Natural killer cell (primary cell): ENCODE measurements around the gene CKMT2. TPM values are rescaled to one million over a fixed set of nuclear protein-coding genes. Genes with fewer than 3 reads are reported as not detected.
"Not testable (repeated sequence)": the region's sequence is repeated elsewhere in the genome, so short reads cannot be mapped to it uniquely, and the experiment has no call there.

Source experiments
- ATAC-seq, 3 donors: fragments of 150-1000 bp in 2 of 3; fragments of 200-7000 bp in 1 of 3; cut with Tn5 transposase; 1 replicate in 1 of 3; 2 replicates in 2 of 3; pipeline ENCODE4 v1.10.0; 2021; ENCODE audit warnings: mild to moderate bottlenecking in 2 of 3, moderate library complexity in 2 of 3
- DNase-seq, 2 donors: peaks; one replicate each; pipeline versions ENCODE4 v3.0.0 to v3.0.0-alpha.2; 2013 to 2021; ENCODE audit warnings: mixed read lengths in 1 of 2
- H3K27ac ChIP-seq: one replicate; pipeline ENCODE4 v1.5.1; 2013; ENCODE audit warnings: mild to moderate bottlenecking, low read length
- H3K27me3 ChIP-seq: one replicate; pipeline ENCODE4 v1.6.1; 2013; ENCODE audit warnings: low read length; ENCODE audit not compliant: control insufficient read depth, insufficient read depth
- H3K36me3 ChIP-seq: one replicate; pipeline ENCODE4 v1.6.1; 2013; ENCODE audit warnings: low read length; ENCODE audit not compliant: control insufficient read depth, insufficient read depth
- H3K4me1 ChIP-seq: one replicate; pipeline ENCODE4 v1.6.1; 2013; ENCODE audit warnings: low read length; ENCODE audit not compliant: control insufficient read depth, insufficient read depth
- H3K4me3 ChIP-seq: one replicate; pipeline ENCODE4 v1.5.1; 2013; ENCODE audit warnings: low read length
- H3K9me3 ChIP-seq: one replicate; pipeline ENCODE4 v1.6.1; 2013; ENCODE audit warnings: low read length; ENCODE audit not compliant: control insufficient read depth, insufficient read depth
- H3K27ac Mint-ChIP-seq, 2 donors: one replicate each; pipeline ENCODE4 v1.8.0; 2022; ENCODE audit warnings: mild to moderate bottlenecking in 2 of 2, mixed read lengths in 2 of 2, moderate library complexity in 1 of 2
- H3K27me3 Mint-ChIP-seq, 2 donors: one replicate each; pipeline ENCODE4 v1.8.0; 2022; ENCODE audit warnings: low read depth in 2 of 2, mixed read lengths in 2 of 2
- H3K36me3 Mint-ChIP-seq: one replicate; pipeline ENCODE4 v1.8.0; 2022; ENCODE audit warnings: mixed read lengths
- H3K4me1 Mint-ChIP-seq, 2 donors: one replicate each; pipeline ENCODE4 v1.8.0; 2022; ENCODE audit warnings: mixed read lengths in 2 of 2
- H3K4me3 Mint-ChIP-seq: one replicate; pipeline ENCODE4 v1.8.0; 2022; ENCODE audit warnings: mild to moderate bottlenecking, moderate library complexity, mixed read lengths
- H3K9me3 Mint-ChIP-seq, 2 donors: one replicate each; pipeline ENCODE4 v1.8.0; 2022; ENCODE audit warnings: mixed read lengths in 2 of 2
- WGBS: methylation state at CpG from one replicate; pipeline ENCODE4 v1.1.7; 2013; ENCODE audit warnings: missing lambda C conversion rate; ENCODE audit not compliant: insufficient coverage; 5-methylcytosine and 5-hydroxymethylcytosine counted together
- intact Hi-C: fragments of 100-400 bp; cut with micrococcal nuclease; formaldehyde crosslinking; loops from one replicate; pipeline ENCODE4 v1.14.2; 2022
- total RNA-seq, 4 donors: library from RNA; stranded (reverse); fragments of 120-200 nt in 1 of 4; gene quantifications; one replicate each; pipeline versions ENCODE4 v1.2.3 to v1.2.4, GENCODE V29; 2013 to 2022
- TF ChIP-seq, protein P1 (sequence below): fragments of 200-600 bp; IDR thresholded peaks from one replicate; pipeline ENCODE4 v1.8.0; 2022; ENCODE audit warnings: antibody characterized with exemption

CKMT2 gene
- total RNA-seq, 3 donors from 2014 or later (not counting 1 experiment from before 2014, with no cell fraction given): not detected

DNA sequence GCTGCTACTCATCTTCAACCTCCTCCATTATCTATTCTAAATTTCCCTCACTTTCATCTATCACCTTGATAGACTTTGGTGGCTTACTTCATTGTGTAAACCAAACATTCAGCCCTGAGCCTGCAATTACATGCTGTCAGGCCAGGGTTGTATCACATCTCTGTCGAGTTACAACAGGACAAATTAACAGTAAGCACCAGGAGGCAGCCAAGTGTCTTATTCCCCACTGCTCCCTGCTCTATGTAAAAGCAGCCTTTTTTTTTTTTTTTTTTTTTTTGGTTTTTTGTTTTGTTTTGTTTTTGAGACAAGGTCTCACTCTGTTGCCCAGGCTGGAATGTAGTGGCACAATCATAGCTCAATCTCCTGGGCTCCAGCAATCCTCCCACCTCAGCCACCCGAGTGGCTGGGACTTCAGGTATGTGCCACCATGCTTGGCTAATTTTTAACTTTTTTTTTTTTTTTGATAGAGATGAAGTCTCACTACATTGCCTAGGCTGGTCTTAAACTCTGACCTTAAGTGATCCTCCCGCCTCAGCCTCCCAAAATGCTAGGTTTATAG, 53.0 kb downstream of the CKMT2 start:
- Histone ChIP-seq H3K4me1 (no peaks in the 10 kb centered on the region), H3K9me3 (no peaks in the 10 kb centered on the region), H3K4me3 (no peak overlapping the region), H3K36me3 (no peaks in the 10 kb centered on the region), H3K27me3 (no peaks in the 10 kb centered on the region), H3K27ac (no peak overlapping the region)
- intact Hi-C loops: no loop called here
- no peaks in the 10 kb centered on the region for H3K9me3 Mint-ChIP-seq
- no peak overlapping the region for H3K27ac Mint-ChIP-seq
- ATAC-seq: no peak
- no peak overlapping the region for H3K4me3 Mint-ChIP-seq
- no peaks in the 10 kb centered on the region for H3K27me3 Mint-ChIP-seq
- no peaks in the 10 kb centered on the region for H3K36me3 Mint-ChIP-seq
- TF ChIP-seq, protein P1, sequence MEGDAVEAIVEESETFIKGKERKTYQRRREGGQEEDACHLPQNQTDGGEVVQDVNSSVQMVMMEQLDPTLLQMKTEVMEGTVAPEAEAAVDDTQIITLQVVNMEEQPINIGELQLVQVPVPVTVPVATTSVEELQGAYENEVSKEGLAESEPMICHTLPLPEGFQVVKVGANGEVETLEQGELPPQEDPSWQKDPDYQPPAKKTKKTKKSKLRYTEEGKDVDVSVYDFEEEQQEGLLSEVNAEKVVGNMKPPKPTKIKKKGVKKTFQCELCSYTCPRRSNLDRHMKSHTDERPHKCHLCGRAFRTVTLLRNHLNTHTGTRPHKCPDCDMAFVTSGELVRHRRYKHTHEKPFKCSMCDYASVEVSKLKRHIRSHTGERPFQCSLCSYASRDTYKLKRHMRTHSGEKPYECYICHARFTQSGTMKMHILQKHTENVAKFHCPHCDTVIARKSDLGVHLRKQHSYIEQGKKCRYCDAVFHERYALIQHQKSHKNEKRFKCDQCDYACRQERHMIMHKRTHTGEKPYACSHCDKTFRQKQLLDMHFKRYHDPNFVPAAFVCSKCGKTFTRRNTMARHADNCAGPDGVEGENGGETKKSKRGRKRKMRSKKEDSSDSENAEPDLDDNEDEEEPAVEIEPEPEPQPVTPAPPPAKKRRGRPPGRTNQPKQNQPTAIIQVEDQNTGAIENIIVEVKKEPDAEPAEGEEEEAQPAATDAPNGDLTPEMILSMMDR: no peak
- H3K4me1 Mint-ChIP-seq: peaks cover 14 to 17% of the 10 kb centered on the region in 2 donors
- 78% methylated on average over 3 of the region's 3 CpGs for WGBS
- DNase-seq: no peak

DNA sequence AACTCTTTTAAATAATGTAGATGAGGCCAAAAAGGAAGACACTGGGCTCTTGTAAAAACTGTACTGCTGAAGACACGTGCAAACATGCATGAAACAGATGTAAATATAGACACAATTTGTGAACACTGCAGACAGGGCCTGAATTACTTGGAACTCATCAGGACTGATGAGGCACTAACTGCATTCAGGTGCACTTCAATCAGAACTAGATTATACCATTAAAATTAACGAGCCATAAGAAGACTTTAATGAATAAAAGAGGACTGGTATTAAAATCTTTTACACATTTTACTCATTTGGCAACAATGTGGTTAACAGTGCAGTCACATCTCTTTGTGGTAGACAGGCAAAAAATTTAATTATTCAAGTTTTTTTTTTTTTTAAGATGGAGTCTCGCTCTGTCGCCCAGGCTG, 54.9 kb downstream of the CKMT2 start:
- H3K27ac ChIP-seq: no peak overlapping the region
- no peak overlapping the region for H3K4me3 Mint-ChIP-seq
- ATAC-seq (no peak), DNase-seq (no peak)
- H3K27ac Mint-ChIP-seq: no peak overlapping the region
- no peaks in the 10 kb centered on the region for H3K36me3 Mint-ChIP-seq
- no peaks in the 10 kb centered on the region for H3K4me1 ChIP-seq
- no peaks in the 10 kb centered on the region for H3K27me3 ChIP-seq
- TF ChIP-seq, protein P1: no peak
- H3K9me3 Mint-ChIP-seq: peaks cover 1 to 5% of the 10 kb centered on the region in 2 donors
- 65% methylated on average over 3 of the region's 4 CpGs for WGBS
- H3K36me3 ChIP-seq: no peaks in the 10 kb centered on the region
- H3K9me3 ChIP-seq: no peaks in the 10 kb centered on the region
- peaks cover 14 to 22% of the 10 kb centered on the region in 2 donors for H3K4me1 Mint-ChIP-seq
- no peaks in the 10 kb centered on the region for H3K27me3 Mint-ChIP-seq
- H3K4me3 ChIP-seq: no peak overlapping the region
- intact Hi-C loops: no loop called here

DNA sequence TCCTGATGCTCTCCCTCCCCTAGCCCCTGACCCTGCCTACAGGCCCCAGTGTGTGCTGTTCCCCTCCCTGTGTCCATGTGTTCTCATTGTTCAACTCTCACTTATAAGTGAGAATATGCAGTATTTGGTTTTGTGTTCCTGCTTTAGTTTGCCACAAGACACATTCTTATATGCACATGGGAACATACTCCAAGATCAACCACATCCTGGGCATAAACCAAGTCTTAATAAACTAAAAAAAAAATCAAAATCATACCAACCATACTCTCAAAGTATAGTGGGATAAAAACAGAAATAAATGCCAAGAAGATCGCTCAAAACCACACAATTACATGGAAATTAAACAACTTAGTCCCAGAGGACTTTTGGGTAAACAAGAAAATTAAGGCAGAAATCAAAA, 57.0 kb downstream of the CKMT2 start:
- intact Hi-C loops: no loop called here
- Mint-ChIP-seq H3K4me1 (peaks cover 18 to 28% of the 10 kb centered on the region in 2 donors), H3K36me3 (no peaks in the 10 kb centered on the region), H3K27me3 (no peaks in the 10 kb centered on the region), H3K4me3 (no peak overlapping the region), H3K27ac (no peak overlapping the region), H3K9me3 (peaks cover 2 to 6% of the 10 kb centered on the region in 2 donors)
- no peaks in the 10 kb centered on the region for H3K9me3 ChIP-seq
- H3K27me3 ChIP-seq: no peaks in the 10 kb centered on the region
- H3K36me3 ChIP-seq: no peaks in the 10 kb centered on the region
- TF ChIP-seq, protein P1: no peak
- no peak for DNase-seq
- no peak for ATAC-seq
- H3K4me3 ChIP-seq: no peak overlapping the region
- no CpG with 5 or more reads among the region's 1 CpG for WGBS
- no peak overlapping the region for H3K27ac ChIP-seq
- H3K4me1 ChIP-seq: no peaks in the 10 kb centered on the region

DNA sequence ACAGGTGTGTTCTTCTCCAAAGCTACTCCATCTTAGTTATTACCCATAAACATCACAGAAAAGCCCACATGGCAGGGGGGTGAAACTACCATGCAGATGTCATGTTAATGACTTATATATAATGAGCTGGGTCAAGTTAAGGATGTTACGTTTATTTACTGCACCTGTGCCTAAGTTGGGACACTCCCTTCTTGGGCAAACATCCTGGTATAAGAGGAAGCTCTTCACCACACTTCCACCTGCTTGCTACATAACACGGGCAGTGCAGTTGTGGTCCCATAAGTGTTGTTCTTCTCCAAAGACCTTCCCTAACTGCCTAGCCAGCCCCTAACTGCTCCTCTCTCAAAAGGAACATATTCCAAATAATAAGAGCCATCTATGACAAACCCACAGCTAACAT, 59.0 kb downstream of the CKMT2 start:
- Histone ChIP-seq H3K36me3 (no peaks in the 10 kb centered on the region), H3K27ac (no peak overlapping the region), H3K27me3 (no peaks in the 10 kb centered on the region), H3K4me3 (no peak overlapping the region), H3K4me1 (no peaks in the 10 kb centered on the region), H3K9me3 (no peaks in the 10 kb centered on the region)
- TF ChIP-seq, protein P1: no peak
- H3K27me3 Mint-ChIP-seq: no peaks in the 10 kb centered on the region
- no peak overlapping the region for H3K4me3 Mint-ChIP-seq
- peaks cover 18 to 28% of the 10 kb centered on the region in 2 donors for H3K4me1 Mint-ChIP-seq
- no peaks in the 10 kb centered on the region for H3K36me3 Mint-ChIP-seq
- WGBS: 71% methylated on average over 1 of the region's 2 CpGs
- intact Hi-C loops: no loop called here
- ATAC-seq: no peak
- H3K27ac Mint-ChIP-seq: no peak overlapping the region
- no peak for DNase-seq
- peaks cover 2 to 6% of the 10 kb centered on the region in 2 donors for H3K9me3 Mint-ChIP-seq

DNA sequence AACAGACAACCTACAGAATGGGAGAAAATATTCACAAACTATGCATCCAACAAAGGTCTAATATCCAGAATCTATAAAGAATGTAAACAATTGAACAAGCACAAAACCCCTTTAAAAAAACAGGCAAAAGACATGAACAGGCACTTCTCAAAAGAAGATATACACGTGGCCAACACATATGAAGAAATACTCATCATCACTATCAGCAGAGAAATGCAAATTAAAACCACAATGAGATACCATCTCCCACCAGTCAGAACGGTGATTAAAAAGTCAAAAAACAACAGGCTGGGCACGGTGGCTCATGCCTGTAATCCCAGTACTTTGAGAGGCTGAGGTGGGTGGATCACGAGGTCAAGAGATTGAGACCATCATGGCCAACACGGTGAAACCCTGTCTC, 60.9 kb downstream of the CKMT2 start:
- ATAC-seq, H3K4me1 ChIP-seq, H3K9me3 Mint-ChIP-seq, intact Hi-C loops, H3K27ac Mint-ChIP-seq, H3K27ac ChIP-seq, H3K36me3 ChIP-seq, H3K4me3 Mint-ChIP-seq, H3K36me3 Mint-ChIP-seq, H3K27me3 ChIP-seq, DNase-seq, H3K4me3 ChIP-seq, H3K27me3 Mint-ChIP-seq, H3K9me3 ChIP-seq: not testable (repeated sequence)
- peaks cover 18 to 28% of the 10 kb centered on the region in 2 donors for H3K4me1 Mint-ChIP-seq
- 70% methylated on average over 4 of the region's 5 CpGs for WGBS
